Measurements from ENCODE around the gene CHRND. TPM values are rescaled to one million over a fixed set of nuclear protein-coding genes. Genes with fewer than 3 reads are reported as not detected.

CHRND gene
- total RNA-seq, 1 experiment from 2014 or later = not detected

GRCh38 chr2:232523682-232524597 lies 2.0 kb upstream of the CHRND start:
- peak; percentile 83 for ATAC-seq
- H3K4me3 Mint-ChIP-seq = peak overlapping the region; percentile 52
- peaks cover 52% of the 10 kb centered on the region for H3K27me3 Mint-ChIP-seq (ENCODE audit: low read depth)
- no peak for TF ChIP-seq ATF1 (CRISPR knock-in tag; IDR thresholded peaks at IDR 0.05)
- TF ChIP-seq JAZF1 (CRISPR knock-in tag; IDR thresholded peaks at IDR 0.05) = no peak
- TF ChIP-seq RELA (CRISPR knock-in tag; IDR thresholded peaks at IDR 0.05; ENCODE audit: borderline replicate concordance) = no peak
- TF ChIP-seq CREB1 (CRISPR knock-in tag; IDR thresholded peaks at IDR 0.05) = 0 out of 2 replicates have a peak, but pooled peaks have one; percentile 20
- no peak for TF ChIP-seq GTF2I (CRISPR knock-in tag; conservative IDR thresholded peaks at IDR 0.05)
- TF ChIP-seq IRF2 (CRISPR knock-in tag; IDR thresholded peaks at IDR 0.05; ENCODE audit: borderline replicate concordance, low read depth) = 0 out of 2 replicates have a peak, but pooled peaks have one; percentile 36
- TF ChIP-seq, protein P1, sequence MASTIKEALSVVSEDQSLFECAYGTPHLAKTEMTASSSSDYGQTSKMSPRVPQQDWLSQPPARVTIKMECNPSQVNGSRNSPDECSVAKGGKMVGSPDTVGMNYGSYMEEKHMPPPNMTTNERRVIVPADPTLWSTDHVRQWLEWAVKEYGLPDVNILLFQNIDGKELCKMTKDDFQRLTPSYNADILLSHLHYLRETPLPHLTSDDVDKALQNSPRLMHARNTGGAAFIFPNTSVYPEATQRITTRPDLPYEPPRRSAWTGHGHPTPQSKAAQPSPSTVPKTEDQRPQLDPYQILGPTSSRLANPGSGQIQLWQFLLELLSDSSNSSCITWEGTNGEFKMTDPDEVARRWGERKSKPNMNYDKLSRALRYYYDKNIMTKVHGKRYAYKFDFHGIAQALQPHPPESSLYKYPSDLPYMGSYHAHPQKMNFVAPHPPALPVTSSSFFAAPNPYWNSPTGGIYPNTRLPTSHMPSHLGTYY (CRISPR knock-in tag; IDR thresholded peaks at IDR 0.05) = no peak
- TF ChIP-seq ATF2 (CRISPR knock-in tag; IDR thresholded peaks at IDR 0.05; ENCODE audit: borderline replicate concordance, low read depth) = no peak
- no peak for TF ChIP-seq ZNF423 (CRISPR knock-in tag; IDR thresholded peaks at IDR 0.05)
- TF ChIP-seq, protein P2, sequence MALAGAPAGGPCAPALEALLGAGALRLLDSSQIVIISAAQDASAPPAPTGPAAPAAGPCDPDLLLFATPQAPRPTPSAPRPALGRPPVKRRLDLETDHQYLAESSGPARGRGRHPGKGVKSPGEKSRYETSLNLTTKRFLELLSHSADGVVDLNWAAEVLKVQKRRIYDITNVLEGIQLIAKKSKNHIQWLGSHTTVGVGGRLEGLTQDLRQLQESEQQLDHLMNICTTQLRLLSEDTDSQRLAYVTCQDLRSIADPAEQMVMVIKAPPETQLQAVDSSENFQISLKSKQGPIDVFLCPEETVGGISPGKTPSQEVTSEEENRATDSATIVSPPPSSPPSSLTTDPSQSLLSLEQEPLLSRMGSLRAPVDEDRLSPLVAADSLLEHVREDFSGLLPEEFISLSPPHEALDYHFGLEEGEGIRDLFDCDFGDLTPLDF (CRISPR knock-in tag; IDR thresholded peaks at IDR 0.05) = 0 out of 2 replicates have a peak, but pooled peaks have one; percentile 26
- no peak for TF ChIP-seq STAT6 (CRISPR knock-in tag; conservative IDR thresholded peaks at IDR 0.05; ENCODE audit: low read depth)
- 0 out of 2 replicates have a peak, but pooled peaks have one; percentile 32 for TF ChIP-seq SP1 (CRISPR knock-in tag; conservative IDR thresholded peaks at IDR 0.05)
- TF ChIP-seq SMAD4 (CRISPR knock-in tag; IDR thresholded peaks at IDR 0.05) = no peak
- TF ChIP-seq MLX (CRISPR knock-in tag; IDR thresholded peaks at IDR 0.05) = no peak
- TF ChIP-seq CREM (CRISPR knock-in tag; IDR thresholded peaks at IDR 0.05) = 0 out of 2 replicates have a peak, but pooled peaks have one; percentile 31
- no peak for TF ChIP-seq AR (CRISPR knock-in tag; IDR thresholded peaks at IDR 0.05)
- TF ChIP-seq, protein P3, sequence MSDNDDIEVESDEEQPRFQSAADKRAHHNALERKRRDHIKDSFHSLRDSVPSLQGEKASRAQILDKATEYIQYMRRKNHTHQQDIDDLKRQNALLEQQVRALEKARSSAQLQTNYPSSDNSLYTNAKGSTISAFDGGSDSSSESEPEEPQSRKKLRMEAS (CRISPR knock-in tag; IDR thresholded peaks at IDR 0.05) = 0 out of 2 replicates have a peak, but pooled peaks have one; percentile 40
- TF ChIP-seq TCF7 (CRISPR knock-in tag; IDR thresholded peaks at IDR 0.05; ENCODE audit: low read depth) = no peak
- TF ChIP-seq HMGXB4 (CRISPR knock-in tag; IDR thresholded peaks at IDR 0.05) = peak; percentile 100
- TF ChIP-seq NR1H2 (CRISPR knock-in tag; IDR thresholded peaks at IDR 0.05) = no peak
- no peak for TF ChIP-seq ZNF512 (CRISPR knock-in tag; IDR thresholded peaks at IDR 0.05; ENCODE audit: borderline replicate concordance)

More at GRCh38 chr2:232523682-232524597, 2.0 kb upstream of the CHRND start:
- DNase-seq (ENCODE audit: low spot score) = peak; percentile 84
- POLR2A ChIA-PET = interaction anchor here (1.7 kb wide), 1 partner anchor 22 kb away, joined by 4 read pairs; no protein-coding TSS in a partner anchor
- Mint-ChIP-seq H3K27ac (no peak overlapping the region), H3K4me1 (peaks cover 6% of the 10 kb centered on the region; the same call in 1 of the 2 replicates), H3K36me3 (no peaks in the 10 kb centered on the region), H3K9me3 (no peaks in the 10 kb centered on the region)
- CTCF ChIA-PET = interaction anchor here (0.6 to 6.5 kb wide), 41 partner anchors 9 to 847 kb away, joined by 3 to 104 read pairs (median 4); partner anchors contain the start of genes ALPG, CHRNG, ECEL1 and EIF4E2
